ENCODE measurements around the gene TGM2. TPM values are rescaled to one million over a fixed set of nuclear protein-coding genes. Genes with fewer than 3 reads are reported as not detected.

TGM2 gene
- polyA plus RNA-seq, 2 of the 4 experiments (the other 2 are of a cell fraction), result 173 to 441 TPM

GRCh38 chr20:38184101-38184500, 19.0 kb upstream of the TGM2 start:
- H3K4me3 ChIP-seq, result no peak overlapping the region
- H3K27ac ChIP-seq, result peak overlapping the region; percentile 51 to 83; a peak in 5 of 6 replicates
- DNase-seq (ENCODE audit: low read depth in 1 of 2, low spot score in 1 of 2) (peak in 1 of 2 experiments; percentile 66), FAIRE-seq (no peak), ATAC-seq (peak in 1 of 2 experiments; percentile 60; a peak in 3 of 6 replicates)
- H3K9me3 ChIP-seq, result peaks cover 7% of the 10 kb centered on the region; the same call in 2 of the 3 replicates
- peaks cover 37% of the 10 kb centered on the region for H3K4me1 ChIP-seq
- ChIA-PET CTCF (interaction anchor here (0.9 to 5.2 kb wide), 2 partner anchors 37 to 61 kb away, joined by 3 to 36 read pairs; no protein-coding TSS in a partner anchor), POLR2A (no interaction called here)
- H3K4me2 ChIP-seq, result 0 out of 3 replicates have a peak overlapping the region, but pooled peaks have one; percentile 10
- WGBS (ENCODE audit: missing lambda C conversion rate), result 41% methylated on average over 8 of the region's 8 CpGs
- no peak for TF ChIP-seq HEYL (CRISPR knock-in tag; IDR thresholded peaks at IDR 0.05)
- TF ChIP-seq GATA3 (IDR thresholded peaks at IDR 0.05; ENCODE audit: borderline replicate concordance), result peak; percentile 42; the same call in 1 of the 2 replicates
- no peak for TF ChIP-seq HES2 (IDR thresholded peaks at IDR 0.05)
- peak in 1 of 2 experiments; percentile 71; a peak in 2 of 5 replicates for TF ChIP-seq EP300 (IDR thresholded peaks at IDR 0.05)
- TF ChIP-seq MAZ (IDR thresholded peaks at IDR 0.05; ENCODE audit: borderline replicate concordance, low read depth, low read length), result no peak
- no peak for TF ChIP-seq BHLHE40 (IDR thresholded peaks at IDR 0.05; ENCODE audit: low read depth, low read length)
- no peak for TF ChIP-seq NR3C1 (IDR thresholded peaks at IDR 0.05)
- no peak for TF ChIP-seq CHD4 (IDR thresholded peaks at IDR 0.05; ENCODE audit: borderline replicate concordance)
- no peak for TF ChIP-seq ESRRA (IDR thresholded peaks at IDR 0.05; ENCODE audit: borderline replicate concordance, low read length)
- no peak for TF ChIP-seq EHMT2 (IDR thresholded peaks at IDR 0.05; ENCODE audit: low read depth)
- TF ChIP-seq REST (IDR thresholded peaks at IDR 0.05), result no peak
- no peak for TF ChIP-seq HOXA7 (CRISPR knock-in tag; IDR thresholded peaks at IDR 0.05)
- no peak for TF ChIP-seq FOXS1 (CRISPR knock-in tag; IDR thresholded peaks at IDR 0.05)
- TF ChIP-seq EHF (CRISPR knock-in tag; IDR thresholded peaks at IDR 0.05), result no peak
- TF ChIP-seq CTCF (IDR thresholded peaks at IDR 0.05), result no peak
- no peak for TF ChIP-seq RARB (CRISPR knock-in tag; IDR thresholded peaks at IDR 0.05)
- no peak for TF ChIP-seq TP53 (CRISPR knock-in tag; IDR thresholded peaks at IDR 0.05)
- TF ChIP-seq TFCP2L1 (CRISPR knock-in tag; IDR thresholded peaks at IDR 0.05), result no peak
- TF ChIP-seq HMGXB4 (CRISPR knock-in tag; IDR thresholded peaks at IDR 0.05; ENCODE audit: borderline replicate concordance), result no peak
- peak; percentile 82 for TF ChIP-seq PBX3 (IDR thresholded peaks at IDR 0.05)
- no peak for TF ChIP-seq CEBPB (IDR thresholded peaks at IDR 0.05)
- no peak for TF ChIP-seq FOSL2 (IDR thresholded peaks at IDR 0.05)
- TF ChIP-seq FOSL2 (CRISPR knock-in tag; IDR thresholded peaks at IDR 0.05), result no peak; the same call in 1 of the 2 replicates
- TF ChIP-seq ATOH8 (CRISPR knock-in tag; IDR thresholded peaks at IDR 0.05; ENCODE audit: low read depth), result no peak
- no peak for TF ChIP-seq SREBF2 (IDR thresholded peaks at IDR 0.05)
- no peak for TF ChIP-seq MYC (IDR thresholded peaks at IDR 0.05; ENCODE audit: borderline replicate concordance, low read length)
- no peak for TF ChIP-seq HOXB13 (CRISPR knock-in tag; IDR thresholded peaks at IDR 0.05; ENCODE audit: low read depth)
- TF ChIP-seq ZSCAN20 (CRISPR knock-in tag; IDR thresholded peaks at IDR 0.05), result no peak
- no peak for TF ChIP-seq CBX2 (IDR thresholded peaks at IDR 0.05; ENCODE audit: borderline replicate concordance, low read depth)
- TF ChIP-seq KDM1A (IDR thresholded peaks at IDR 0.05; ENCODE audit: low read depth), result no peak
- no peak for TF ChIP-seq MAX (IDR thresholded peaks at IDR 0.05)
- TF ChIP-seq E2F6 (IDR thresholded peaks at IDR 0.05; ENCODE audit: borderline replicate concordance, low read depth), result no peak
